K562 (cell line): ENCODE data around the gene HOXA9.

Experiments used
- CTCF ChIP-seq, 3 experiments: IDR thresholded peaks in 2 of 3; conservative IDR thresholded peaks in 1 of 3; 2 replicates each; pipeline ENCODE4 v1.5.1; 2011 to 2012; ENCODE audit warnings: low read length in 3 of 3, mild to moderate bottlenecking in 3 of 3, control low read depth in 2 of 3, improper control_type of control experiment in 1 of 3, inconsistent platforms in 1 of 3, low read depth in 1 of 3, mixed read lengths in 1 of 3, moderate library complexity in 1 of 3; ENCODE audit not compliant: insufficient read depth in 2 of 3
- ETS2 ChIP-seq: IDR thresholded peaks from 2 replicates; pipeline ENCODE4 v1.6.1; 2016; ENCODE audit warnings: borderline replicate concordance, missing genetic modification characterization, mild to moderate bottlenecking, moderate library complexity, missing compliant biosample characterization; ENCODE audit not compliant: poor library complexity, severe bottlenecking
- EZH2 ChIP-seq: IDR thresholded peaks from 2 replicates; pipeline ENCODE4 v1.6.1; 2012; ENCODE audit warnings: low read depth, mild to moderate bottlenecking, inconsistent platforms, low read length, borderline replicate concordance
- FOSL1 ChIP-seq: fragments of 200-800 bp; sonication (Bioruptor generic); conservative IDR thresholded peaks from 2 replicates; pipeline ENCODE4 v1.6.1; 2016; ENCODE audit warnings: missing genetic modification characterization, missing compliant biosample characterization
- RBM39 ChIP-seq: fragments of 200-400 bp; formaldehyde crosslinking; optimal IDR thresholded peaks from 2 replicates; pipeline ENCODE3; 2018; ENCODE audit warnings: low read depth, low read length

GRCh38 chr7:27167916-27168264 is 2.6 kb upstream of the HOXA9 start:
- TF ChIP-seq FOSL1 (tag) (no peak), CTCF (IDR thresholded peaks at IDR 0.05 in 2 of 3, conservative IDR thresholded peaks at IDR 0.05 in 1 of 3; ENCODE audit: insufficient read depth in 2 of 3, low read depth in 1 of 3, low read length in 3 of 3) (no peak), RBM39 (no peak), EZH2 (no peak), ETS2 (tag) (no peak)
